Measurements from ENCODE around the gene TXNRD2.

Gene TXNRD2

DNA sequence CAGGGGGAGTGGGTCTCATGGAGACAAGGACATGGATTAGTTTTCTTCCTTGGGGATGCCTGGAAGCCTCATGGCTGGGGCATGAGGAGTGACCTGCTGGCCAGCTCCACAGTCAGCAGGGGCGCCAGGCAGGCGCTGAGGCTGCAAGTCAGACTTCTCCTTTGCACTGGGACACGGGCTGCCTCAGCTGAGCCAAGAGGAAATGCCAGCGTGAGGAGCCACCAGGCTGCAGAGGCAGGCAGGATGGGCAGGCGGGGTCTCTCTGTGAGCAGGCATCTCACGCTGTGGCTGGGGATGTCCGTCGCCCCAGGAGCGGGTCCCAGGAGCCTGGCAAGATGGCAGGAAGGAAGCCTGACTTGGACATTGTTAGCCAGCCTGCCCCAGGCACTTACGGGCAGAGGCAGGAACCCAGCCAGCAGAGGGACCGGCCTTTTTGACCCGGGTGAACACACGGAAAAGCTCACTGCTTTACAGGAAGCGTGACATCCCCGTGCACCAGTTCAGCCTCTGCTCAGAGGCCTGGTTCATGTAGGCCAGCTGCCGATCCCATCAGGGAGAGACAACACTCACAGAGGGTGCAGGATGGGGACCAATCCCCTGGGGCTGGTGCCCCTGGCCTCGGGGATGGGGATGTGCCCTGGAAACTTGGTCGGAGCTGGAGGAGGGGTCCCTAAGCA, 97.1 kb downstream of the TXNRD2 start:
- Histone ChIP-seq H3K27ac (no peak overlapping the region), H3K4me3 (ENCODE audit: low read depth in 1 of 2, low read length in 1 of 2) (no peak overlapping the region), H3K9me3 (no peaks in the 10 kb centered on the region), H3K4me1 (ENCODE audit: control insufficient read depth in 1 of 2, insufficient read depth in 1 of 2, low read depth in 1 of 2, low read length in 1 of 2) (peaks cover 4% of the 10 kb centered on the region in 2 experiments), H3K36me3 (no peaks in the 10 kb centered on the region), H3K27me3 (no peaks in the 10 kb centered on the region)
- TF ChIP-seq, protein P1, sequence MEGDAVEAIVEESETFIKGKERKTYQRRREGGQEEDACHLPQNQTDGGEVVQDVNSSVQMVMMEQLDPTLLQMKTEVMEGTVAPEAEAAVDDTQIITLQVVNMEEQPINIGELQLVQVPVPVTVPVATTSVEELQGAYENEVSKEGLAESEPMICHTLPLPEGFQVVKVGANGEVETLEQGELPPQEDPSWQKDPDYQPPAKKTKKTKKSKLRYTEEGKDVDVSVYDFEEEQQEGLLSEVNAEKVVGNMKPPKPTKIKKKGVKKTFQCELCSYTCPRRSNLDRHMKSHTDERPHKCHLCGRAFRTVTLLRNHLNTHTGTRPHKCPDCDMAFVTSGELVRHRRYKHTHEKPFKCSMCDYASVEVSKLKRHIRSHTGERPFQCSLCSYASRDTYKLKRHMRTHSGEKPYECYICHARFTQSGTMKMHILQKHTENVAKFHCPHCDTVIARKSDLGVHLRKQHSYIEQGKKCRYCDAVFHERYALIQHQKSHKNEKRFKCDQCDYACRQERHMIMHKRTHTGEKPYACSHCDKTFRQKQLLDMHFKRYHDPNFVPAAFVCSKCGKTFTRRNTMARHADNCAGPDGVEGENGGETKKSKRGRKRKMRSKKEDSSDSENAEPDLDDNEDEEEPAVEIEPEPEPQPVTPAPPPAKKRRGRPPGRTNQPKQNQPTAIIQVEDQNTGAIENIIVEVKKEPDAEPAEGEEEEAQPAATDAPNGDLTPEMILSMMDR (IDR thresholded peaks at IDR 0.05) = no peak

DNA sequence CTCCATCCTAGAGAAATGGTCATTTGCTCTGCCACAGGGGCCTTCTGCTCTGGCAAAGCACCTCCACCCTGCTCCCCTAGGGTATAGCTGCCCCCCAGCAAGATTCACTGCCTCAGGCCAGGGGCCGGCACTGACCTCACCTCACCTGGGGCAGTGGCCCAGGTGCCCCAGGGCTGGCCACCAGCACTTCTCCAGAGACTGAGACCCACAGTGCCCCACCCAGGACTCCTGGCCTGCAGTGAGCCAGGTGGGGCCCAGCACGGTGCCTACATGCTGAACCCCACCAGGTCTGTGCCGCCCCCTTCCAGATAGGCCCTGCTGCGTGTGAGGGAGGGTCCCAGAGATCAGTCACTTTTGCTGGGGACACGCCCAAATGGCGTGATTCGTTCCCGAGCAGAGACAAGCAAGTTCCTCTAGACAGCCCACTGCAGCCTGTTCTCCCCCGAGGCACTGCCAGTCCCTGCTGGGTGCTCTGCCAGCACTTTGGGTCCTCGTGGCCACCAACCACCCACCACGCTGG, 97.7 kb downstream of the TXNRD2 start:
- H3K9me3 ChIP-seq = no peaks in the 10 kb centered on the region
- no peak overlapping the region for H3K4me3 ChIP-seq (ENCODE audit: low read depth in 1 of 2, low read length in 1 of 2)
- H3K36me3 ChIP-seq = no peaks in the 10 kb centered on the region
- TF ChIP-seq, protein P1 (IDR thresholded peaks at IDR 0.05) = no peak
- H3K27ac ChIP-seq = no peak overlapping the region
- H3K27me3 ChIP-seq = no peaks in the 10 kb centered on the region
- peaks cover 4% of the 10 kb centered on the region in 2 experiments for H3K4me1 ChIP-seq (ENCODE audit: control insufficient read depth in 1 of 2, insufficient read depth in 1 of 2, low read depth in 1 of 2, low read length in 1 of 2)

DNA sequence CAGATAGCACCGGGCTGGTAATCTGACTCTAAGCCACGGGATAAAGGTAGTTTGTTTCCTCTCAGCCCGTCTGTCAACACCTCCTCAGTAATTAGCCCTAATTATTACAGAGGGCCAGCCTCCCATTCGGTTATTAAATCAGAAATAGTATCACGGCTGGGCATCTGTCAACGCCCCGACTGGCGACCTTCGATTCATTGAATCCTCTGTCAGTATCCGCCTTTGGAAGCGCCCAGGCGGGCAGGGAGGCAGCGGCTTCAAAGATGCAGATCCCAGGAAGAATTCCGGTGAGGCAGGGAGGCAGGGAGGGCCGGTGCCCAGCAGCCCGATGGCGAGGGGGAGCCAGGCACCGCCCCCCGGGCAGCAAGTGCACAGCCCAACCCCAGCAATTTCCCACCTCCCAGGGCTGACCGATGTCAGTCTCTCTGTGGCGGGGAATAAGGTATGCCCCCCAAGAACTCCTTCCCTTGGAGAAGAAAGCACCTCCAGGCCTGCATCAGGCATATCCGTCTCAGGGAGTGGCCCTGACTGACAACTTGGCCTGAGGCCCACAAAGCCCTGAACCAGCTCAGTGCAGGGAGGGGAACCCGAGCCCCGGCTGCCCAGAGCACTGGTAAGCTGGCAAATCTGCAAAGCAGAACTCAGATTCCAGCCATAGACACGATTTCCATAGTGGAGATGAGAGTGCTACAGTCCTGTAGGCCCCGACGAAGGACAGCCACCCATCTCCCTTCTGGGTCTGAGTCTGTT, 98.3 kb downstream of the TXNRD2 start:
- Histone ChIP-seq H3K27ac (no peak overlapping the region), H3K4me1 (ENCODE audit: control insufficient read depth in 1 of 2, insufficient read depth in 1 of 2, low read depth in 1 of 2, low read length in 1 of 2) (peaks cover 4% of the 10 kb centered on the region in 2 experiments), H3K36me3 (no peaks in the 10 kb centered on the region), H3K4me3 (ENCODE audit: low read depth in 1 of 2, low read length in 1 of 2) (no peak overlapping the region), H3K27me3 (no peaks in the 10 kb centered on the region), H3K9me3 (no peaks in the 10 kb centered on the region)
- TF ChIP-seq, protein P1 (IDR thresholded peaks at IDR 0.05) = no peak

DNA sequence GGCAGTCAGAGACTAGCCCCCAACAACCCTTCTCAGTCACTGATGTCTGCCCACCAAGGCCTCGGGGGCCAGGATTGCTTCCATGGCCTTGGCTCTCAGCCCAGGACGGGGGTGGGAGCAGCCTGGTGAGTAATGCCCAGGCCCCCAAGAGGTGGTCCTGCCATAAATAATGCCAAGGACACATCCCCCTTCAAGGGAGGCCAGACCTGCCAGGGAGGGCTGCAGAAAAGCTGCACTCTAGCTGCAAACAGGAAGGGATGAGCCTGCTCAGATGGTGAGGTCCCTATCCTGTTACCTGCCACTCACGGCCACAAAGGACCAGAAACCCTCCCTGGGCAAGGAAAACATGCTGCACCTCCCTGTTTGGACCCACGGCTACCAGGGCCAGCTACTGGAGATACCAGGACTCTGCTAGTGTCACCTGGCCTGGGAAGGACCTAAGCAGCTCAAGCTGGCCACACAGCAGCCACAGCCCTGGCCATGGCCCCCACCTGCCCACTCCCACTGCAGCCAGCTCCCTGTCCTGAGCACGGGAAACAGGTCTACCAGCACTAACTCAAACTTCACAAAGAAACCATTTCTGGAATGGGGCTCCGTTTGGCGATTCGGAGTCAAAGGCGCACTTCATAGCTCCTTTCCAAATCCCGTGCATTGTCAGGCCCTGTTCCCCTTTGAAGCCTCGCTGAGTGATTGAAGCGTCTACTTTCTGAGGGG, 99.1 kb downstream of the TXNRD2 start:
- TF ChIP-seq, protein P1 (IDR thresholded peaks at IDR 0.05) = no peak
- Histone ChIP-seq H3K27me3 (no peaks in the 10 kb centered on the region), H3K4me1 (ENCODE audit: control insufficient read depth in 1 of 2, insufficient read depth in 1 of 2, low read depth in 1 of 2, low read length in 1 of 2) (peaks cover 7 to 8% of the 10 kb centered on the region in 2 experiments), H3K9me3 (no peaks in the 10 kb centered on the region), H3K27ac (no peak overlapping the region), H3K36me3 (no peaks in the 10 kb centered on the region), H3K4me3 (ENCODE audit: low read depth in 1 of 2, low read length in 1 of 2) (no peak overlapping the region)

DNA sequence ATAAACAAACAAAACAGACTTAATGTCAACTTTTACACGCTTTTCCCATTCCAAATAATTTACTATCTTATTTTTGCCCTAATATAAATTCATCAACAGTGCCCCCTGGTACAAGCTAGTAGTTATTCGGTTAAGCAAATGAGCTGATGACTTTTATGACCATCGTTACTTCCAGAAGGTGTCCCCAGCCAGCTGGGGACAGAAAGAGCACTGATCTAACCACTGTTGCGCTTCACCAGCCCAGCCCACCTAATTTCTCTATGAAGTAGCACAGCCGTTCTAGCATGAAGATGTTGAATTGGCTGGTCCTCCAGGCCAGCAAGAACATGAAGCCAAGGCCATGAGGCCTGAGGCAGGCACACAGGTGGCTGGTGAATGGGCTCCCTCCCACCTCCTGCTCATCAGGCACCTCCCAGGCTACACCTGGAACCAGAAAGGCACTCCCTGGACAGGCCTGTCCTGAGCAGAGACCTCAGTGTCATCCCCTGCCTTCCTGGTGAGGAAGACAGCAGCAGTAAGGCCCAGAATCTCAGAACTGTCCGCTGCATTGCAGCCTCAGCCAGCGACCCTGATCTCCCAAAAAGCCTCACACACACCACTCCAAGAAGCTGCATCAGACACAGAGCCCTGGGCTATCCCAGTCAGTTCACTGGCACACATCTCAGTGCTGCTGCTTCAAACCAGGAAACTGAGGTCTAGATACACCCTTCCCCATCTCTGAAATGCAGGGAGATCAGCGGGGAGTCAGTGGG, 99.8 kb downstream of the TXNRD2 start:
- H3K4me1 ChIP-seq (ENCODE audit: control insufficient read depth in 1 of 2, insufficient read depth in 1 of 2, low read depth in 1 of 2, low read length in 1 of 2) = peaks cover 7 to 8% of the 10 kb centered on the region in 2 experiments
- H3K4me3 ChIP-seq (ENCODE audit: low read depth in 1 of 2, low read length in 1 of 2) = no peak overlapping the region
- no peak overlapping the region for H3K27ac ChIP-seq
- no peaks in the 10 kb centered on the region for H3K9me3 ChIP-seq
- no peaks in the 10 kb centered on the region for H3K36me3 ChIP-seq
- TF ChIP-seq, protein P1 (IDR thresholded peaks at IDR 0.05) = no peak
- H3K27me3 ChIP-seq = no peaks in the 10 kb centered on the region
